ENCODE results near the gene PLAAT2. TPM values are rescaled to one million over a fixed set of nuclear protein-coding genes. Genes with fewer than 3 reads are reported as not detected.

Gene PLAAT2
- total and polyA plus RNA-seq, 2 experiments from 2014 or later, result not detected

DNA sequence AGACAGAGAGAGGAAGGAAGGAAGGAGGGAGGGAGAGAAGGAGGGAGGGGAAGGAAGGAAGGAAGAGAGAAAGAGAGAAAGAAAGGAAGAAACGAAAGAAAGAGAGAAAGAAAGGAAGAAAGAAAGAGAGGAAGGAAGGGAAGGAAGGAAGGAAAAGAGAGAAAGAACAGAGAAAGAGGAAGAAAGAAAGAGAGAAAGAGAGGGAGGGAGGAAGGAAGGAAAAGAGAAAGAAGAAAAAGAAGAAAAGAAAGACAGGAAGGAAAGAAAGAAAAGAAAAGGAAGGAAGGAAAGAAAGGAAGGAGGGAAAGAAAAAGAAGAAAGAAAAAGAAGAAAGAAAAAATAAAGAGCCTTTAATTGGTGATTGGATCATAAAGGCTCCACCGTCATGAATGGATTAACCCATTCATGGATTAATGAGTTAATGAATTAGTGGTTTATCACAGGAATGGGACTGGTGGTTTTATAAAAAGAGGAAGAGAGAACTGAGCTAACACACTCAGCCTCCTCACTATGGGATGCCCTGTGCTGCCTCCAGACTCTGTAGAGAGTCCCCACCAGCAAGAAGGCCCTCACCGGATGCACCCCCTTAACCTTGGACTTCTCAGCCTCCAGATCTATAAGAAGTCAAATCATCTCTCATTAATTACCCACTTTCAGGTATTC is 9.0 kb upstream of the PLAAT2 start:
- H3K9me3 ChIP-seq (ENCODE audit: low read depth), result no peaks in the 10 kb centered on the region
- no peak overlapping the region for H3K4me3 ChIP-seq
- H3K4me1 ChIP-seq (ENCODE audit: low read depth), result peaks cover 14% of the 10 kb centered on the region
- H3K36me3 ChIP-seq, result no peaks in the 10 kb centered on the region
- no peak overlapping the region for H3K27ac ChIP-seq
- no peaks in the 10 kb centered on the region for H3K27me3 ChIP-seq
- DNase-seq (ENCODE audit: low read depth in 1 of 2, low spot score in 1 of 2), result no peak
- TF ChIP-seq CTCF (IDR thresholded peaks at IDR 0.05; ENCODE audit: low read depth, low read length), result no peak

GRCh38 chr11:63569570-63569969 is 6.4 kb upstream of the PLAAT2 start:
- DNase-seq (ENCODE audit: low read depth in 1 of 2, low spot score in 1 of 2), result no peak
- no peaks in the 10 kb centered on the region for H3K9me3 ChIP-seq (ENCODE audit: low read depth)
- no peaks in the 10 kb centered on the region for H3K36me3 ChIP-seq
- H3K27me3 ChIP-seq, result no peaks in the 10 kb centered on the region
- no peak overlapping the region for H3K4me3 ChIP-seq
- H3K27ac ChIP-seq, result no peak overlapping the region
- no peak for TF ChIP-seq CTCF (IDR thresholded peaks at IDR 0.05; ENCODE audit: low read depth, low read length)
- H3K4me1 ChIP-seq (ENCODE audit: low read depth), result peaks cover 17% of the 10 kb centered on the region

GRCh38 chr11:63567044-63567840 is 4.1 kb upstream of the PLAAT2 start:
- peaks cover 12% of the 10 kb centered on the region for H3K4me1 ChIP-seq (ENCODE audit: low read depth)
- peak overlapping the region; percentile 4 for H3K27ac ChIP-seq
- H3K27me3 ChIP-seq, result no peaks in the 10 kb centered on the region
- H3K9me3 ChIP-seq (ENCODE audit: low read depth), result no peaks in the 10 kb centered on the region
- DNase-seq (ENCODE audit: low read depth in 1 of 2, low spot score in 1 of 2), result peak; percentile 30 to 92
- H3K4me3 ChIP-seq, result no peak overlapping the region
- H3K36me3 ChIP-seq, result no peaks in the 10 kb centered on the region
- no peak for TF ChIP-seq CTCF (IDR thresholded peaks at IDR 0.05; ENCODE audit: low read depth, low read length)

- no peak overlapping the region for H3K4me3 ChIP-seq
- H3K4me1 ChIP-seq (ENCODE audit: low read depth), result peaks cover 12% of the 10 kb centered on the region
- H3K9me3 ChIP-seq (ENCODE audit: low read depth), result no peaks in the 10 kb centered on the region
- no peak overlapping the region for H3K27ac ChIP-seq
- no peaks in the 10 kb centered on the region for H3K36me3 ChIP-seq
- DNase-seq (ENCODE audit: low read depth in 1 of 2, low spot score in 1 of 2), result no peak
- H3K27me3 ChIP-seq, result no peaks in the 10 kb centered on the region
- TF ChIP-seq CTCF (IDR thresholded peaks at IDR 0.05; ENCODE audit: low read depth, low read length), result no peak
Observed at GRCh38 chr11:63564784-63565350, 1.7 kb upstream of the PLAAT2 start.

DNA sequence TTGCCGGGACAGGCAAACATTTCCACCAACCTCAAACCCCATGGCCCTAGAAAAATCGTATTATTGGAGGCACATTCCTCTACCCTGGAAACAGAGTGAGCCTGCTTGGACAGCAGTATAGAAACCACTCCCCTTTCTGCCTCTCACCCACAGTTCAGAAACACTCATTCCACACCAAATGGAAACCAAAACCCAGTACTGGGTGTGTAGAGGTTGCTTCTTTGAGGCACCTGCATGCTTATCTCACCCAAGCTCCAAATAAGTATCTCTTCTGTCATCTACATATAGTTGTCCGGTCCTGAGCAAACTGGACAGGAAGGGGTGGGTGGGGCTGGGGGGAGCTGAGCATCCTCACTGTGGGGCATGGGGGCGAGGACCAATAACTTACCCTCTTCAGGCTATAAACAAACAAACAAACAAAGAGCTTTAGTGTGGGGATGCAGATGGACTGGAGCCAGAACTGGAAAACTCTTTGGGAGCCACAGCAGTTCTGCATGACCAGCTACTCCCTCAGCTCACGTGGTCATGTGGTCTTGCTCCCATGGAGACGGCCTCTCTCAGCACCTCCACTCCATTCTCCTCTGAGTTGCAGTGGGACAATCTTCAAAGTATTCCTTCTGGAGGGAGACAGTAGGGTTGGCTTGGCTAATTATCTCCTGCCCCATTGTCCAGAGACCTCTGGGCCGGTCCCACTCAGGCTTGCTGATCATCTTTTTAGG is 1.0 kb upstream of the PLAAT2 start:
- no peak for DNase-seq (ENCODE audit: low read depth in 1 of 2, low spot score in 1 of 2)
- TF ChIP-seq CTCF (IDR thresholded peaks at IDR 0.05; ENCODE audit: low read depth, low read length), result no peak
- no peak overlapping the region for H3K4me3 ChIP-seq

More for the DNA sequence above, 1.0 kb upstream of the PLAAT2 start:
- no peaks in the 10 kb centered on the region for H3K36me3 ChIP-seq
- H3K9me3 ChIP-seq (ENCODE audit: low read depth), result no peaks in the 10 kb centered on the region
- H3K27me3 ChIP-seq, result no peaks in the 10 kb centered on the region
- peaks cover 12% of the 10 kb centered on the region for H3K4me1 ChIP-seq (ENCODE audit: low read depth)
- no peak overlapping the region for H3K27ac ChIP-seq

All from cardiac muscle cell (in vitro differentiated cells and primary cell).